ENCODE results near the gene LYST.
"Not testable (repeated sequence)": the region's sequence is repeated elsewhere in the genome, so short reads cannot be mapped to it uniquely, and the experiment has no call there.

LYST gene

GRCh38 chr1:235845656-235846107 is 21.0 kb downstream of the LYST start:
- TF ChIP-seq CTCF (IDR thresholded peaks at IDR 0.05; ENCODE audit: borderline replicate concordance, insufficient read depth, low read depth, low read length), result peak; percentile 12; the same call in 1 of the 2 replicates

GRCh38 chr1:235844776-235845175 is 21.9 kb downstream of the LYST start:
- no peak overlapping the region for H3K4me3 ChIP-seq (ENCODE audit: low read depth, low read length)
- TF ChIP-seq CTCF (IDR thresholded peaks at IDR 0.05; ENCODE audit: borderline replicate concordance, insufficient read depth, low read depth, low read length), result no peak

More at GRCh38 chr1:235845656-235846107, 21.0 kb downstream of the LYST start:
- not testable (repeated sequence) for H3K4me3 ChIP-seq (ENCODE audit: low read depth, low read length)

- peak; percentile 62 for TF ChIP-seq CTCF (IDR thresholded peaks at IDR 0.05; ENCODE audit: borderline replicate concordance, insufficient read depth, low read depth, low read length)
Observed at GRCh38 chr1:235843461-235843961, 23.2 kb downstream of the LYST start.

GRCh38 chr1:235841938-235842545 is 24.7 kb downstream of the LYST start:
- TF ChIP-seq CTCF (IDR thresholded peaks at IDR 0.05; ENCODE audit: borderline replicate concordance, insufficient read depth, low read depth, low read length), result no peak
- H3K4me3 ChIP-seq (ENCODE audit: low read depth, low read length), result peak overlapping the region; percentile 2

More at GRCh38 chr1:235843461-235843961, 23.2 kb downstream of the LYST start:
- H3K4me3 ChIP-seq (ENCODE audit: low read depth, low read length), result no peak overlapping the region

GRCh38 chr1:235838021-235838420 is 28.7 kb downstream of the LYST start:
- TF ChIP-seq CTCF (IDR thresholded peaks at IDR 0.05; ENCODE audit: borderline replicate concordance, insufficient read depth, low read depth, low read length), result no peak
- no peak overlapping the region for H3K4me3 ChIP-seq (ENCODE audit: low read depth, low read length)

- TF ChIP-seq CTCF (IDR thresholded peaks at IDR 0.05; ENCODE audit: borderline replicate concordance, insufficient read depth, low read depth, low read length), result no peak
Observed at GRCh38 chr1:235835226-235835625, 31.5 kb downstream of the LYST start.

GRCh38 chr1:235834620-235835019 is 32.1 kb downstream of the LYST start:
- no peak overlapping the region for H3K4me3 ChIP-seq (ENCODE audit: low read depth, low read length)
- TF ChIP-seq CTCF (IDR thresholded peaks at IDR 0.05; ENCODE audit: borderline replicate concordance, insufficient read depth, low read depth, low read length), result no peak

More at GRCh38 chr1:235835226-235835625, 31.5 kb downstream of the LYST start:
- no peak overlapping the region for H3K4me3 ChIP-seq (ENCODE audit: low read depth, low read length)

Data from GM12875 (cell line).